HCT116 (cell line): ENCODE measurements around the gene KHK.

Source experiments
- CBX3 ChIP-seq: IDR thresholded peaks from 2 replicates; pipeline ENCODE4 v1.6.1; 2012; ENCODE audit warnings: low read depth
- CEBPB ChIP-seq: IDR thresholded peaks from 2 replicates; pipeline ENCODE4 v1.6.1; 2012; ENCODE audit warnings: low read depth
- EGR1 ChIP-seq: IDR thresholded peaks from 2 replicates; pipeline ENCODE4 v1.6.1; 2012; ENCODE audit warnings: low read depth
- FOSL1 ChIP-seq: IDR thresholded peaks from 2 replicates; pipeline ENCODE4 v1.6.1; 2012; ENCODE audit warnings: low read depth
- JUND ChIP-seq: IDR thresholded peaks from 2 replicates; pipeline ENCODE4 v1.6.1; 2012
- POLR2A ChIP-seq: IDR thresholded peaks from 2 replicates; pipeline ENCODE4 v1.7.0; 2011; ENCODE audit warnings: borderline replicate concordance; ENCODE audit not compliant: insufficient read depth, insufficient read length; ENCODE audit errors: extremely low read depth
- POLR2AphosphoS5 ChIP-seq: IDR thresholded peaks from 2 replicates; pipeline ENCODE4 v1.6.1; 2011; ENCODE audit warnings: mild to moderate bottlenecking, low read depth, low read length, moderate library complexity
- RAD21 ChIP-seq: IDR thresholded peaks from 2 replicates; pipeline ENCODE4 v1.6.1; 2012; ENCODE audit warnings: low read depth, mild to moderate bottlenecking
- SP1 ChIP-seq: IDR thresholded peaks from 2 replicates; pipeline ENCODE4 v1.6.1; 2012; ENCODE audit warnings: low read depth
- SRF ChIP-seq: IDR thresholded peaks from 2 replicates; pipeline ENCODE4 v1.6.1; 2012; ENCODE audit warnings: low read depth
- ZNF274 ChIP-seq: fragments of 200-500 bp; sonication (Bioruptor generic); IDR thresholded peaks from 2 replicates; pipeline ENCODE4 v1.6.1; 2014; ENCODE audit warnings: mild to moderate bottlenecking, low read depth, low read length, inconsistent platforms
- TF ChIP-seq, protein P1 (sequence below), 3 experiments: fragments of 200-600 bp in 1 of 3; sonication (generic) in 1 of 3; IDR thresholded peaks in 2 of 3; conservative IDR thresholded peaks in 1 of 3; 2 replicates each; pipeline ENCODE4 v1.5.1; 2012 to 2017; ENCODE audit warnings: low read depth in 2 of 3, low read length in 2 of 3, antibody characterized with exemption in 1 of 3, borderline replicate concordance in 1 of 3, control low read depth in 1 of 3, mild to moderate bottlenecking in 1 of 3, mixed read lengths in 1 of 3, mixed run types in 1 of 3, moderate library complexity in 1 of 3; ENCODE audit not compliant: insufficient read depth in 1 of 3
- TF ChIP-seq, protein P2 (sequence below): IDR thresholded peaks from 2 replicates; pipeline ENCODE4 v1.6.1; 2012
- TF ChIP-seq, protein P3 (sequence below): IDR thresholded peaks from 2 replicates; pipeline ENCODE4 v1.6.1; 2012; ENCODE audit warnings: low read depth

DNA sequence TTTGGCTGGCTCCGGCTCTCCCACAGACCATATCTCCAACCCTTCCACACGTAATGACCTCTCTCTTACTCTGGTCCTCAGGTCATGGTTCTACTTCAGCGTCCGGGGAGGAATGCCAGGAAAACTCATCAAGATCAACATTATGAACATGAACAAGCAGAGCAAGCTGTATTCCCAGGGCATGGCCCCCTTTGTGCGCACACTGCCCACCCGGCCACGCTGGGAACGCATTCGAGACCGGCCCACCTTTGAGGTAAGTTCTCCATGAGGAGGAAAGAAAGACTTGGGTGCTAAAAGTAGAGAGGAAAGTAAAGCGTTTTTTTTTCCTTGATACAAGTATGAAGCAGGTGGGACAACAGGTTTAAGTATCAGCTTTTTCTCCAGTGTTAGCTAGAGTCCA lies 33.3 kb upstream of the KHK start:
- TF ChIP-seq POLR2A = no peak
- TF ChIP-seq EGR1 = no peak
- TF ChIP-seq, protein P1, sequence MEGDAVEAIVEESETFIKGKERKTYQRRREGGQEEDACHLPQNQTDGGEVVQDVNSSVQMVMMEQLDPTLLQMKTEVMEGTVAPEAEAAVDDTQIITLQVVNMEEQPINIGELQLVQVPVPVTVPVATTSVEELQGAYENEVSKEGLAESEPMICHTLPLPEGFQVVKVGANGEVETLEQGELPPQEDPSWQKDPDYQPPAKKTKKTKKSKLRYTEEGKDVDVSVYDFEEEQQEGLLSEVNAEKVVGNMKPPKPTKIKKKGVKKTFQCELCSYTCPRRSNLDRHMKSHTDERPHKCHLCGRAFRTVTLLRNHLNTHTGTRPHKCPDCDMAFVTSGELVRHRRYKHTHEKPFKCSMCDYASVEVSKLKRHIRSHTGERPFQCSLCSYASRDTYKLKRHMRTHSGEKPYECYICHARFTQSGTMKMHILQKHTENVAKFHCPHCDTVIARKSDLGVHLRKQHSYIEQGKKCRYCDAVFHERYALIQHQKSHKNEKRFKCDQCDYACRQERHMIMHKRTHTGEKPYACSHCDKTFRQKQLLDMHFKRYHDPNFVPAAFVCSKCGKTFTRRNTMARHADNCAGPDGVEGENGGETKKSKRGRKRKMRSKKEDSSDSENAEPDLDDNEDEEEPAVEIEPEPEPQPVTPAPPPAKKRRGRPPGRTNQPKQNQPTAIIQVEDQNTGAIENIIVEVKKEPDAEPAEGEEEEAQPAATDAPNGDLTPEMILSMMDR (IDR thresholded peaks at IDR 0.05 in 2 of 3, conservative IDR thresholded peaks at IDR 0.05 in 1 of 3; ENCODE audit: borderline replicate concordance in 1 of 3, insufficient read depth in 1 of 3, low read depth in 2 of 3, low read length in 2 of 3) = no peak
- TF ChIP-seq POLR2AphosphoS5 = no peak
- no peak for TF ChIP-seq RAD21
- no peak for TF ChIP-seq CBX3
- TF ChIP-seq CEBPB = no peak
- TF ChIP-seq SP1 = no peak
- TF ChIP-seq, protein P2, sequence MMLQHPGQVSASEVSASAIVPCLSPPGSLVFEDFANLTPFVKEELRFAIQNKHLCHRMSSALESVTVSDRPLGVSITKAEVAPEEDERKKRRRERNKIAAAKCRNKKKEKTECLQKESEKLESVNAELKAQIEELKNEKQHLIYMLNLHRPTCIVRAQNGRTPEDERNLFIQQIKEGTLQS = no peak
- TF ChIP-seq JUND = no peak
- TF ChIP-seq, protein P3, sequence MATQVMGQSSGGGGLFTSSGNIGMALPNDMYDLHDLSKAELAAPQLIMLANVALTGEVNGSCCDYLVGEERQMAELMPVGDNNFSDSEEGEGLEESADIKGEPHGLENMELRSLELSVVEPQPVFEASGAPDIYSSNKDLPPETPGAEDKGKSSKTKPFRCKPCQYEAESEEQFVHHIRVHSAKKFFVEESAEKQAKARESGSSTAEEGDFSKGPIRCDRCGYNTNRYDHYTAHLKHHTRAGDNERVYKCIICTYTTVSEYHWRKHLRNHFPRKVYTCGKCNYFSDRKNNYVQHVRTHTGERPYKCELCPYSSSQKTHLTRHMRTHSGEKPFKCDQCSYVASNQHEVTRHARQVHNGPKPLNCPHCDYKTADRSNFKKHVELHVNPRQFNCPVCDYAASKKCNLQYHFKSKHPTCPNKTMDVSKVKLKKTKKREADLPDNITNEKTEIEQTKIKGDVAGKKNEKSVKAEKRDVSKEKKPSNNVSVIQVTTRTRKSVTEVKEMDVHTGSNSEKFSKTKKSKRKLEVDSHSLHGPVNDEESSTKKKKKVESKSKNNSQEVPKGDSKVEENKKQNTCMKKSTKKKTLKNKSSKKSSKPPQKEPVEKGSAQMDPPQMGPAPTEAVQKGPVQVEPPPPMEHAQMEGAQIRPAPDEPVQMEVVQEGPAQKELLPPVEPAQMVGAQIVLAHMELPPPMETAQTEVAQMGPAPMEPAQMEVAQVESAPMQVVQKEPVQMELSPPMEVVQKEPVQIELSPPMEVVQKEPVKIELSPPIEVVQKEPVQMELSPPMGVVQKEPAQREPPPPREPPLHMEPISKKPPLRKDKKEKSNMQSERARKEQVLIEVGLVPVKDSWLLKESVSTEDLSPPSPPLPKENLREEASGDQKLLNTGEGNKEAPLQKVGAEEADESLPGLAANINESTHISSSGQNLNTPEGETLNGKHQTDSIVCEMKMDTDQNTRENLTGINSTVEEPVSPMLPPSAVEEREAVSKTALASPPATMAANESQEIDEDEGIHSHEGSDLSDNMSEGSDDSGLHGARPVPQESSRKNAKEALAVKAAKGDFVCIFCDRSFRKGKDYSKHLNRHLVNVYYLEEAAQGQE = no peak
- TF ChIP-seq ZNF274 = no peak
- no peak for TF ChIP-seq FOSL1
- no peak for TF ChIP-seq SRF
